ENCODE measurements around the gene CROCC. TPM values are rescaled to one million over a fixed set of nuclear protein-coding genes. Genes with fewer than 3 reads are reported as not detected.
A peak's percentile ranks its signal among the peaks of the same experiment; 100 is the strongest.

The CROCC gene
- total and polyA plus RNA-seq, 9 of the 15 experiments (the other 6 are each of a cell fraction or from before 2014, with no cell fraction given), result 0.17 to 15.4 (median 7.6) TPM

DNA sequence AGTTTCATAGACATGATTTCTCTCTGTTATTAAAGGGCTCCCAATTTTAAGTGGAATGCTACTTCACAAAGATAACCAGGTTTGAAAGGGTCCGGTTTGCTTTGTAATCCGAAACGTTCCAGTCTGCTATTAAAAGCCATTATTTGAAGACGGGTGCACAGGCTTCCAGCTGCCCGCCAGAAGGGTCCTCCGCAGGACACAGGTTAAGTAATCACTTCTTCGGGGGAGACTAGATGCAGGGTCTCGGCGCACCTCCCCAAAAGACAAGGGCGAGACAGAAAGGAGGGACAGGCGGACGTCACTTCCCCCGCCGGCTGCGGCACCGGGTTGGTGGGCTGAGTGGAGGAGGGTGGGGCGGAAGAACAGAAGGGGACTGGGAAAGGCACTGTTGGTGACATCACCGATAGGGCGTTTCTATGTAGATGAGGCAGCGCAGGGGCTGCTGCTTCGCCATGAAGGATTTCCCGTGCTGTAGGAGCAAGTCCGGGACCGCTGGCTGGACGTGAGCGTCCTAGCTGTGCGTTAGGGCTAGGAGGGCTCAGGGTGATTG is 17.1 kb upstream of the CROCC start (continued):
- TF ChIP-seq MGA (IDR thresholded peaks at IDR 0.05) (peak; percentile 42; the same call in 1 of the 2 replicates), RHOXF2B (CRISPR knock-in tag; conservative IDR thresholded peaks at IDR 0.05) (no peak), HOXB6 (CRISPR knock-in tag; IDR thresholded peaks at IDR 0.05; ENCODE audit: borderline replicate concordance) (no peak), CREB5 (CRISPR knock-in tag; IDR thresholded peaks at IDR 0.05) (no peak), IRF9 (tag; IDR thresholded peaks at IDR 0.05) (no peak), PHF8 (IDR thresholded peaks at IDR 0.05; ENCODE audit: borderline replicate concordance, low read length) (peak; percentile 66; the same call in 1 of the 2 replicates), POLR3G (IDR thresholded peaks at IDR 0.05; ENCODE audit: extremely low read depth, insufficient read length, insufficient replicate concordance) (no peak), SMAD2 (IDR thresholded peaks at IDR 0.05; ENCODE audit: low read depth, low read length) (no peak), CHCHD3 (CRISPR knock-in tag; IDR thresholded peaks at IDR 0.05) (0 out of 2 replicates have a peak, but pooled peaks have one; percentile 67), ETV1 (tag; conservative IDR thresholded peaks at IDR 0.05; ENCODE audit: low read depth) (no peak), ZNF444 (CRISPR knock-in tag; IDR thresholded peaks at IDR 0.05) (peak; percentile 13; the same call in 1 of the 2 replicates)
- TF ChIP-seq, protein P1, sequence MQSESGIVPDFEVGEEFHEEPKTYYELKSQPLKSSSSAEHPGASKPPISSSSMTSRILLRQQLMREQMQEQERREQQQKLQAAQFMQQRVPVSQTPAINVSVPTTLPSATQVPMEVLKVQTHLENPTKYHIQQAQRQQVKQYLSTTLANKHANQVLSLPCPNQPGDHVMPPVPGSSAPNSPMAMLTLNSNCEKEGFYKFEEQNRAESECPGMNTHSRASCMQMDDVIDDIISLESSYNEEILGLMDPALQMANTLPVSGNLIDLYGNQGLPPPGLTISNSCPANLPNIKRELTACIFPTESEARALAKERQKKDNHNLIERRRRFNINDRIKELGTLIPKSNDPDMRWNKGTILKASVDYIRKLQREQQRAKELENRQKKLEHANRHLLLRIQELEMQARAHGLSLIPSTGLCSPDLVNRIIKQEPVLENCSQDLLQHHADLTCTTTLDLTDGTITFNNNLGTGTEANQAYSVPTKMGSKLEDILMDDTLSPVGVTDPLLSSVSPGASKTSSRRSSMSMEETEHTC (IDR thresholded peaks at IDR 0.05), result no peak
